ENCODE data around the gene YIPF4.
A peak's percentile ranks its signal among the peaks of the same experiment; 100 is the strongest.
"Not testable (repeated sequence)": the region's sequence is repeated elsewhere in the genome, so short reads cannot be mapped to it uniquely, and the experiment has no call there.

Gene YIPF4

GRCh38 chr2:32289165-32289999 lies 11.7 kb downstream of the YIPF4 start:
- no peak for DNase-seq

DNA sequence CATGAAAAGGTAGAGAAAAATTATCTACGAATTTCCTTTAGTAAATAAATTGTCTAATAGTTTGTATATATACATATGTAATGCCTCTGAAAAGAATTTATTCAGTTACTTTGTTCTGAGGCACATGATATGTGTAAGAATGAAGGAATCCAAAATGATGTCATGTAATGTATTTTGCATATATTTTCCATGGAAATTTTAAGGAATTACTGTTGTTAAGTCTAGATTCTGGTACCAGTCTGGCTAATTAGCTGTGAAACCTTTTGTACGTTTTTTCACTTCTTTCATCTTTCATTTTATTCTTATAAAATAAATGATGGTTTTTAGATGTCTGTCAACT lies 12.3 kb downstream of the YIPF4 start:
- no peak for DNase-seq

DNA sequence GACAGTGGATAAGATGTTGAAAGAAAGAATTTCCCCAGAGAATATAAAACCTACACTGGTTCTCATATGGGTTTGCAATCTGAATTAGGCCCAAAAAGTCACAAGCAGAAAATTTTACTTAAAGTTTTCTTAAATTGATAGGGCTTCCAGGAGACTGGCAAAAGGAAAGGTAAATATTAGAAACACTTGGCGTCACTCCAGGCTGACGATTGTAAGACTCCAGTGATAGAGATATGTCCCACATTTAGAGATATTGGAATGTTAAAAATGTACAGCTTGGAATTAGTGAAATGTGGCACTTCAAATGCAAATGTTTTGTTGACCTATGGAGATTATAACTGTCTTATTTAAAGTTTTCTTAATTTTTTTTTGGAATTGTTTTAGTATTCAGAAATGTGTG lies 14.0 kb downstream of the YIPF4 start:
- no peak for DNase-seq

GRCh38 chr2:32293493-32293892 lies 15.8 kb downstream of the YIPF4 start:
- DNase-seq: not testable (repeated sequence)

DNA sequence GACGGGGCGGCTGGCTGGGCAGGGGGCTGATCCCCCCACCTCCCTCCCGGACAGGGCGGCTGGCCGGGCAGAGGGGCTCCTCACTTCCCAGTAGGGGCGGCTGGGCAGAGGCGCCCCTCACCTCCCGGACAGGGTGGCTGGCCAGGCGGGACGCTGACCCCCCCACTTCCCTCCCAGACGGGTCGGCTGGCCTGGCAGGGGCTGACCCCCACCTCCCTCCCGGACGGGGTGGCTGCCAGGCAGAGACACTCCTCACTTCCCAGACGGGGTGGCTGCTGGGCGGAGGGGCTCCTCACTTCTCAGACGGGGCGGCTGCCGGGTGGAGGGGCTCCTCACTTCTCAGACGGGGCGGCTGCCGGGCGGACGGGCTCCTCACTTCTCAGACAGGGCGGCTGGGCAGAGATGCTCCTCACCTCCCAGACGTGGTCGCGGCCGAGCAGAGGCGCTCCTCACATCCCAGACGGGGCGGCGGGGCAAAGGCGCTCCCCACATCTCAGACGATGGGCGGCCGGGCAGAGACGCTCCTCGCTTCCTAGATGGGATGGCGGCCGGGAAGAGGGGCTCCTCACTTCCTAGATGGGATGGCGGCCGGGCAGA lies 16.4 kb downstream of the YIPF4 start:
- DNase-seq: not testable (repeated sequence)

GRCh38 chr2:32310577-32310976 lies 32.9 kb downstream of the YIPF4 start:
- DNase-seq: no peak

- DNase-seq: no peak
Observed at GRCh38 chr2:32314886-32315285, 37.2 kb downstream of the YIPF4 start.

- DNase-seq: not testable (repeated sequence)
Observed at GRCh38 chr2:32328679-32329078, 51.0 kb downstream of the YIPF4 start.

DNA sequence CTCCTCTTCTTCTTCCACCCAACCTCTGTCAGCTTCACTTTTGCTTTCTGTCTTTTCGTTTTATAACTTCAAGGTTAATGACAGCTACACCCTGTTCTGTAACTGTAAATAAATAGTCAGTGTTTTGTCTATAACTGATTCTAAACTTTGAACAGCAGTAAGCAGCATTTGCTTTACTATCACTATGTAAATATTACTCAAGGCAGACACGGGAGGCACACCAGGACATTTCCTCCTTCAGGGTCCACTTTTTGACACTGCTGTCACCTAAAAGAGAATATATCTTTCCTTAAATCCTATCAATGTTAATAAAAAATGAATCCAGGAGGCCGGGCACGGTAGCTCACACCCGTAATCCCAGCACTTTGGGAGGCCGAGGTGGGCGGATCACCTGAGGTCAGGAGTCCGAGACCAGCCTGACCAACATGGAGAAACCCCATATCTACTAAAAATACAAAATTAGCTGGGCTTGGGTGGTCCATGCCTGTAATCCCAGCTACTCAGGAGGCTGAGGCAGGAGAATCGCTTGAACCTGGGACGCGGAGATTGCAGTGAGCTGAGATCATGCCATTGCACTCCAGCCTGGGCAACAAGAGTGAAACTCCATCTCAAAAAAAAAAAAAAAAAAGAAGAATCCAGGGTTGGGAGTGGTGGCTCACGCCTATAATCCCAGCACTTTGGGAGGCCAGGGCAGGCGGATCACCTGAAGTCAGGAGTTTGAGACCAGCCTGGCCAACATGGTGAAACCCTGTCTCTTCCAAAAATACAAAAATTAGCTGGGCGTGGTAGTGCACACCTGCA lies 51.7 kb downstream of the YIPF4 start:
- not testable (repeated sequence) for DNase-seq

GRCh38 chr2:32330136-32330535 lies 52.4 kb downstream of the YIPF4 start:
- DNase-seq: no peak

DNA sequence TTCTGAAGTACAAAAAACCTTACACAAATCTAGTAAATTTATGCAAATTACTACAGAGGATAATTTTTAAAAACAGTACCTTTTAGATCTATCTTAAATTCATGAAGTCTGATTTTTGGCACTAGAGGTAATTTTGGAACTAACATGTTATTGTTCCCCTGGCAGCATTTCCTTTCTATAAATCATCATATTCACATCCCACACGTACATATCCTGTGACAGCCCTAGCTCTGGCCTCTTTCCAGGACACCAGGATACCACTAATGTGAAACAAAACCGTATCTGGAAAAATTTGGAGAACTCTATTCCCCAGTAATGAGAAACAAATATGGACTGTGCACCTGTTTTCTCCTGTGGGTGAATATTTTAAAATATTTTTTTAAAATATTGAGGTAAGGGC lies 65.1 kb downstream of the YIPF4 start:
- DNase-seq: no peak

DNA sequence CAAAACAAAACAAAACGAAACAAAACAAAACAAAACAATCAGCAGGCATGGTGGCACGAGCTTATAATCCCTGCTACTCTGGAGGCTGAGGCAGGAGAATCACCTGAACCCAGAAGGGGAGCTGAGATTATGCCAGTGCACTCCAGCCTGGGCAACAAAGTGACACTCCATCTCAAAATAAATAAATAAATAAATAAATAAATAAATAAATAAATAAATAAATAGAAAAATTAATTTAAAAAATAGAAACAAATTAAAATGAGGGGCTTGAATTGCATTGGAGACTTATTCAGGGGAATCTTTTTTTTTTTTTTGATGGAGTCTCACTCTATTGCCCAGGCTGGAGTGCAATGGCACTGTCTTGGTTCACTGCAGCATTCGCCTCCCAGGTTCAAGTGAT lies 73.1 kb downstream of the YIPF4 start:
- not testable (repeated sequence) for DNase-seq

- DNase-seq: peak in 1 of 2 experiments; percentile 68
Observed at GRCh38 chr2:32355976-32356680, 78.4 kb downstream of the YIPF4 start.

DNA sequence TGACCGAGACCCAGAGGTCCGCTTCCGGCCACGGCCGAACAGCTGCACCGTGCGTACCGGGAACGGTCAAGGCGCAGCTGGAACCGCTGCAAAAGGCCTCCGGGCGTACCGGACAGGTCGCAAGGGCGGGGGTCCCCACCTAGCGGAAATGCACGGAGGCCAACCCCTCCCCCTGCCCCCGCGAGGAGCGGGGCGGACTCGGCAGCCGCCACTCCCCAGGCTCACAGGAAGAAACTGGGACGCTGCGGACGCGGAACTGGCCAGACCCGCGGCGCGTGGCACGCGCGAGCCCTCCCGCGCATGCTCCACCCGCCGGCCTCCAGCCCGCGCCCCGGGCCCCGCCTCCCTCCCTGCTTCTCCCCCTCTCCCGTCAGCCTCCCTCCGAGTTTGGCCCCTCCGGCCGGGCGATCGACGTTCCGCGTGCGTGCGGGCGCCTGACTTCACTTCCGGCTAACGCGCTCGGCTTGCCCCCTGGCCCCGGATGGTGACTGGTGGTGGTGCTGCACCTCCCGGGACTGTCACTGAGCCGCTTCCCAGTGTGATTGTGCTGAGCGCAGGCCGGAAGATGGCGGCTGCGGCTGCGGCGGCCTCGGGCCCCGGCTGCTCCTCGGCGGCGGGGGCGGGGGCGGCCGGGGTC lies 79.1 kb downstream of the YIPF4 start, which contains the start of gene BIRC6:
Gene BIRC6, plus strand, starts transcription at position 343 of the 637 bp plus-strand sequence. Its CDS starts 139 bp downstream, at position 482.
- DNase-seq: peak; percentile 94 to 96

- peak in 1 of 2 experiments; percentile 32 for DNase-seq
Observed at GRCh38 chr2:32357318-32358110, 79.8 kb downstream of the YIPF4 start.

DNA sequence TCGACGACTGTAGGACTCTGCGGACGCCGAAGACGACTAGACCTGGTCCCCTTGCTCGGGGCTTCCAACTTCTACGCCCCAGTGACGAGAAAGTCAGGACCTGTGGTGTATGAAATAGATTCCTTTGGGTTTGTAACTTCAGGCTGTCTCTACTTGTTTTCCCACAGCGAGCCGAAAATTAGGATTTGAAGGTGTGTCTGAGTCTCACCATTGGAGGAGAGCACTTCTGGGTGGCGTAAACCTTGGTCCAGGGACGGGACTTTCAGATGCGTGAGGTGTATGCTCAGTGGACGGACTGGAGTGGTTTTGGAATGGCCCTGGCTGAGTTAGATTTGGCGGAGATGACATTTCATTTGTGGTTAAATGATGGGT lies 80.4 kb downstream of the YIPF4 start:
- no peak for DNase-seq

GRCh38 chr2:32360416-32360815 lies 82.7 kb downstream of the YIPF4 start:
- DNase-seq: no peak

GRCh38 chr2:32362997-32363396 lies 85.3 kb downstream of the YIPF4 start:
- not testable (repeated sequence) for DNase-seq

DNA sequence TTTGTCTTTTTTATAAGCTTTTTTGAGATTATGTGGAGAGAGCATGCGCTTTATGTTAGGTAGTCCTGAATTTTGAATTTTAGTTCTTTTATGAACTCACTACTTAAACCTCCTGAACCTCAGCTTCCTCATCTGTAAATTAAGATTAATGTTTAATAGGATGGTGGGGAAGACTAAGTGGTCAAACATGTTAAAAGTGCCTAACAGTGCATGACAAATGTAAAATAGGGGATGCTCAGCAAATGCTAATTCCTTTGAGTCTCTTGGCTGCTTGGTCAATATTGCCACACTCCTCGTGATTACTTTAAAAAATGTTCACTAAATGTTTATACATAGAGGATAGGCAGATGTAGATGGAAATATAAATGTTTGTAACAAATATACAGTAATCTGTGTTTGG lies 85.9 kb downstream of the YIPF4 start:
- no peak for DNase-seq

DNA sequence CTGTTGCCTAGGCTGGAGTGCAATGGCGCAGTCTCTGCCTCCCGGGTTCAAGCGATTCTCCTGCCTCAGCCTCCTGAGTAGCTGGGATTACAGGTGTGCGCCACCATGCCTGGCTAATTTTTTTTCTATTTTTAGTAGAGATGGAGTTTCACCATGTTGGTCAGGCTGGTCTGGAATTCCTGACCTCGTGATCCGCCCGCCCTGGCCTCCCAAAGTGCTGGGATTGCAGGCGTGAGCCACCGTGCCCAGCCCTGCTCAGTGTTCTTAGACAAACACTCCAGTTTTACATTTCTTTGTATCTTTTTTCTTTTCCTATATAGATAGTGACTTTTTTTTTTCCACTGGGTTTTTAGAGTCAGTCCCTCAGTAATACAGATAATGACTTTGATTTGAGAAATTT lies 86.6 kb downstream of the YIPF4 start:
- DNase-seq: not testable (repeated sequence)

DNA sequence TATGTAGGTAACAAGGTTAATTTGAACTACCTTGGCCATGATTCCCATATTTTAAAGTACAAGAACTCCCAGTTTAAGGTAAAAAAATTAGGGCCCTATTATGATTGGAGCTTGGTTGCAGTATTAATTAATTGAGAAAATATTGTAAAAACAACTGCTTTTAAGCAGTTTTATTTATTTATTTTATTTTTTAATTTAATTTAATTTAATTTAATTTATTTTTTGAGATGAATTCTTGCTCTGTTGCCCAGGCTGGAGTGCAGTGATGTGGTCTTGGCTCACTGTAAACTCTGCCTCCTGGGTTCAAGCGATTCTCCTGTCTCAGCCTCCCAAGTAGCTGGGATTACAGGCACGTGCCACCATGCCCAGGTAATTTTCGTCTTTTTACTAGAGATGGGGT lies 88.0 kb downstream of the YIPF4 start:
- not testable (repeated sequence) for DNase-seq
